Lower leg skin (tissue), 3 donors: ENCODE results near the gene PTGES.

Source experiments
- POLR2A ChIP-seq, 2 donors: fragments of 450-650 bp; IDR thresholded peaks; one replicate each; pipeline ENCODE4 v1.6.1; 2016 to 2017; ENCODE audit warnings: antibody characterized with exemption in 2 of 2, mild to moderate bottlenecking in 1 of 2, moderate library complexity in 1 of 2
- TF ChIP-seq, protein P1 (sequence below), 3 donors: fragments of 450-650 bp; IDR thresholded peaks; one replicate each; pipeline ENCODE4 v1.5.1; 2016; ENCODE audit warnings: antibody characterized with exemption in 3 of 3, mild to moderate bottlenecking in 3 of 3, moderate library complexity in 2 of 3

DNA sequence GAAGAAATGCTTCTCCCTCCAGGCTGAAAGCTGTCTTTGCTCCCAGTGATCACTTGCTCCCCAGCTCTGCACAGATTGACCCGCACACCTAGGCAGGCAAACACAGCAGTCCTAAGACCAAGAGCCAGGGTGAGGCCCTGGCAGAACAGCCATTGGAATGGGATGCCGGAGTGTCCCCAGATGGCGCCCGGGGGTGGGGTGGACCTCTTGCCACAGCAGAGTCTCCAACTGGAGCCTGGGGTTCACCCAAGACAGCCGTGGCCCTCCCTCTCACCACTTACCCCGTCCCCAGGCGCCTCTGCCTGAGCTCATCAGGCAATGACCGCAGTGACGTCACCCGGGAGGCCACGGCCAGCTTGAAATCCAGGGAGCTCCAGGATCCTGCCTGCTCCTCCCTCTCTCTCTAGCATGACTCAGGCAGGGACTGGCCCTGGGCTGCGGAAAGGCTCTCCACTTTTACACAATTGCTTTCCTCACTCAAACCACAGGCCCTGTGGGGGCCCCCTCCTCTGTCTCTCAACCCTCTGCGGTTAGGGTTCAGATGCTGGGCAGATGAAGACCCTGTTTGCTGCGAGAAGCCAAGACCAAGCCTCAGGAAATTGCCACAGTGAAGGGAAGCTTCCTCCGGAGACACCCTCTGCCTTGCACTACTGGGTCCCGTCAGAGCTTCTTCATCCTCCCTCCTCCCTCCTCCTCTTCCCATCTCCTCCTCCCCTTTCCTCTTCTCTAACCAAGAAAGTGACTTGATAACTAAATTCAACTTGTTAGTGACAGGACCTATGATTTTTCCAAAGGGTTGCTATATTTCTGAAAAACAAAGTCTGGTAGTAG is 24.3 kb upstream of the PTGES start:
- TF ChIP-seq, protein P1, sequence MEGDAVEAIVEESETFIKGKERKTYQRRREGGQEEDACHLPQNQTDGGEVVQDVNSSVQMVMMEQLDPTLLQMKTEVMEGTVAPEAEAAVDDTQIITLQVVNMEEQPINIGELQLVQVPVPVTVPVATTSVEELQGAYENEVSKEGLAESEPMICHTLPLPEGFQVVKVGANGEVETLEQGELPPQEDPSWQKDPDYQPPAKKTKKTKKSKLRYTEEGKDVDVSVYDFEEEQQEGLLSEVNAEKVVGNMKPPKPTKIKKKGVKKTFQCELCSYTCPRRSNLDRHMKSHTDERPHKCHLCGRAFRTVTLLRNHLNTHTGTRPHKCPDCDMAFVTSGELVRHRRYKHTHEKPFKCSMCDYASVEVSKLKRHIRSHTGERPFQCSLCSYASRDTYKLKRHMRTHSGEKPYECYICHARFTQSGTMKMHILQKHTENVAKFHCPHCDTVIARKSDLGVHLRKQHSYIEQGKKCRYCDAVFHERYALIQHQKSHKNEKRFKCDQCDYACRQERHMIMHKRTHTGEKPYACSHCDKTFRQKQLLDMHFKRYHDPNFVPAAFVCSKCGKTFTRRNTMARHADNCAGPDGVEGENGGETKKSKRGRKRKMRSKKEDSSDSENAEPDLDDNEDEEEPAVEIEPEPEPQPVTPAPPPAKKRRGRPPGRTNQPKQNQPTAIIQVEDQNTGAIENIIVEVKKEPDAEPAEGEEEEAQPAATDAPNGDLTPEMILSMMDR (IDR thresholded peaks at IDR 0.05), result no peak
- TF ChIP-seq POLR2A (IDR thresholded peaks at IDR 0.05), result no peak
